Ecto neural progenitor cell (in vitro differentiated cells): ENCODE results near the gene TIMM22.
"Not testable (repeated sequence)": the region's sequence is repeated elsewhere in the genome, so short reads cannot be mapped to it uniquely, and the experiment has no call there.

ENCODE experiments used
- DNase-seq: peaks from one replicate; pipeline ENCODE4 v3.0.0-alpha.2; 2018; ENCODE audit warnings: low spot score

The TIMM22 gene

DNA sequence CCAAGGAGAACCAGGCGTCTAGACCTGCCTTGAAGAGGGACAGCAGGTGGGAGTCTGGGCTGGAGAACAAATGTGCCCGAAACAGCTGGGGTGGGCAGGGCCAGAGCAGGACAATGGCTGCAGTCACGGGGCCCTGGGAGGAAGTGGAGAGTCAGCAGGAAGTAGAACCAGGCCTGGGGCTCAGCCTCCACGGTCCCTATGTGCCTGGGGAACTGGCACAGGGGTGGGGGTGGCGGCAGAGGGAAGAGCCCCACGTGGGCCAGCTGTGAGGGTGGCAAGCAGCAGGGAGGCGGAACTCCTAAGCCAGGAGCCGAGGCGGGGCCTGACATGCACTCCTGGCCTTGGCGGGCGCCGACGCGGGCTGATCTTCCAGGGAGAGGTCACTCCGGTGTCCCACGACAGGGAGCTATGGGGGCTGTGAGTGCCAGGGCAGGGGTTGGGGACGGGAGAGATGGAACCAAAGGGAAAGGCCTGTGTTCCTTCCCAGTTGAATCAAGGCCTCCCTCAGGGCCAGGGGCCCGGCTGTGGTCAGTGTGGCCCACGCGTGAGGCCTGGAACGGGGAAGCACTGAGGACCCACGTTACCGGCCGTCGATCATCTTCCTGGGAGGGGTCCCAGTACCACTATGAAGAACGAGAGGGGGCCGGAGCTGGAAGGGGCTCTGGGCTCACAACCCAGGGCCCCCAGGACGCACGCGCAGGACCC, 42.7 kb downstream of the TIMM22 start:
- no peak for DNase-seq

DNA sequence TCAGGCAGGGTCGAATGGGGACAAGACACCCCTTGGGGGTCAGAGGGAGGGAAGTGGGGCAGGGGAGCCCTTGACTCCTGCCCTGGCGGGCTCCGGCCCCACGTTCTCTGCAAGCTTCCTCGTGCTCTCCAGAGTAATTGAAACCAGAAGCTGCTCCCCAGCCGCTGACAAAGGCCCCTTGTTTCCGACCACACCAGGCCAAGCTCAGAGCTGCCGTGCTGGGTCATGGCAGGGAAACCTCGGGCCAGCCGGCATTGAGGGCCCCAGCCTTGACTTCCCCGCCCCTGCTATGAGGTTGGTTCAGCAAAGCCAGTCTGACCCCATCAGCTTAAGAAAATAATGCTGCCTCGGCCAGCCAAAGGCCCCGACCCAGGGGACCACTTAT, 43.3 kb downstream of the TIMM22 start:
- DNase-seq, result no peak

GRCh38 chr17:1041746-1042145, 44.8 kb downstream of the TIMM22 start:
- no peak for DNase-seq

DNA sequence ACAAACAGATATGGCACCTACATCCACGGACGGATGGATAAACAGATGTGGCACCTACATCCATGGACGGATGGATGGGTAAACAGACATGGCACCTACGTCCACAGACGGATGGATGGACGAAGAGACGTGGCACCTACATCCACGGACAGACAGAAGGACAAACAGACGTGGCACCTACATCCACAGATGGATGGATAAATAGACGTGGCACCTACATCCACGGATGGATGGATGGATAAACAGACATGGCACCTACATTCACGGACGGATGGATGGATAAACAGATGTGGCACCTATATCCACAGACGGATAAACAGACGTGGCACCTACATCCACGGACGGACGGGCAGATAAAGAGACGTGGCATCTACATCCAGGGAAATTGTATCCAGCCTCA, 45.6 kb downstream of the TIMM22 start:
- DNase-seq, result no peak

DNA sequence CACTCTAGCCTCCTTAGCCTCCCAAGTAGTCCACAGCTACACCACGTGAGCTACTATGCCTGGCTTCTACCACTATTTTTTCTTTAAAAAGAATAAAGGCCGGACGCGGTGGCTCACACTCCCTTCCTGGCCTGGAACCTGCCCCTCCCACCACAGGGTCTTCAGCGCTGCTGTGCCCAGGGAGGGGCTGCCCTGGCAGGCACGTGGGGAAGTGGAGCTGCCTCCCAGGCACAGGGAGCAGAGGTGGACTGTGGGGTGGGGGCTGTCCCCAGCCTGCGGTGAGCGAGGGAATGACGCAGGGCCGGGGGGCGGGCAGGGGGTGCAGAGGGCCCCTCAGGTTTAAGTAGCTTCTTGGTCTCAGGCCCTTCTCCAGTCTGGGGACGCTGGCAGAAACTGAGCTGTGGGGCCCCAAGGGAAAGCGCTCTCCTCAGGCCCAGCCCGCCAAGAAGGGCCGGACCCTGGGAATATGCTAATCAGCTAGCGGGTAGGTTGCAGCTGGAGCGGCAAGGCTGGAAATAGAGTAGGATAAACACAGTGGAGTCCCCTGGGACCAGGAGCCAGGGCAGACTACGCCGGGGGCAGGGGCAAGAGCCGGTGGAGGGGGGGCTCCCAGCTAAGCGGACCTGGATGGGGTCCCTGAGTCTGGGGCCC, 46.8 kb downstream of the TIMM22 start:
- DNase-seq, result peak; percentile 81

DNA sequence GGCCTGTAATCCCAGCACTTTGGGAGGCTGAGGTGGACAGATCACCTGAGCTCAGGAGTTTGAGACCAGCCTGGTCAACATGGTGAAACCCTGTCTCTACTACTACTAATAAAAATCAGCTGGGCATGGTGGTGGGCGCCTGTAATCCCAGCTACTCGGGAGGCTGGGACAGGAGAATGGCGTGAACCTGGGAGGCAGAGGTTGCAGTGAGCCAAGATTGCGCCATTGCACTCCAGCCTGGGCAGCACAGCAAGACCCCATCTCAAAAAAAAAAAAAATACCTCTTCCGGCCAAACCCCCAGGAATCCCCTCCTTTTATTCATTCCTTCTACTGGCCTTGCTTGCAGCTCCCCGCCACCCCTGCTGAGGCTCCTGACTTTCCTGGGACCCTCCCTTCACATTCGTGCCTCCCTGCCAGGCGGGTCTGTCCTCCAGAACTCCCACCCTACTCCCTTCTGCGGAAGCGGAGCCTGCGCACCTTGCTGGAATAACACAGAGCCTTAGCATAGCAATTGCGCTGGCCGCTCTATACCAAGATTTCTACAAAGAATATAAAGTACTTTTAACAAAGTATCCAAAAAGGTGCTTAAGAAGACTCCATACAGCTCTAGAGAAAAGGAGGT, 47.6 kb downstream of the TIMM22 start:
- DNase-seq, result not testable (repeated sequence)

DNA sequence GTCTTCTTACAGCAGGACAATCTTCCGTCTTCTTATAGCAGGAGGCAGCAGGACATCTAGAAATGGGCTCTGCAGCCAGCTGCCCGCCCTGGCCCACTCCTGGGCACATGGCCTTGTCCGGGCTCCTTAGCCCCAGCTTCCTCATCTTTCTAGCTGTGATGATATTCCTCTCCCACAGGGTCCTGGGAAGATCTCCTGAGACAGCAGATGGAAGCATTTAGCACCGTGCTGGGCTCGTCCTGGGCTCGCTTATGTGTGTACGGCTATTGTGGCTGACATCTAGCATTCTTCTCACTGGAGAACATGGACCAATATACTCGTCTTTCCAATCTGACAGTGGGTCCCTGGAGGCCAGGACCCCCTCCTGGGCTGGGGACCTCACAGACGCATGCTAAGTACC, 48.5 kb downstream of the TIMM22 start:
- no peak for DNase-seq

DNA sequence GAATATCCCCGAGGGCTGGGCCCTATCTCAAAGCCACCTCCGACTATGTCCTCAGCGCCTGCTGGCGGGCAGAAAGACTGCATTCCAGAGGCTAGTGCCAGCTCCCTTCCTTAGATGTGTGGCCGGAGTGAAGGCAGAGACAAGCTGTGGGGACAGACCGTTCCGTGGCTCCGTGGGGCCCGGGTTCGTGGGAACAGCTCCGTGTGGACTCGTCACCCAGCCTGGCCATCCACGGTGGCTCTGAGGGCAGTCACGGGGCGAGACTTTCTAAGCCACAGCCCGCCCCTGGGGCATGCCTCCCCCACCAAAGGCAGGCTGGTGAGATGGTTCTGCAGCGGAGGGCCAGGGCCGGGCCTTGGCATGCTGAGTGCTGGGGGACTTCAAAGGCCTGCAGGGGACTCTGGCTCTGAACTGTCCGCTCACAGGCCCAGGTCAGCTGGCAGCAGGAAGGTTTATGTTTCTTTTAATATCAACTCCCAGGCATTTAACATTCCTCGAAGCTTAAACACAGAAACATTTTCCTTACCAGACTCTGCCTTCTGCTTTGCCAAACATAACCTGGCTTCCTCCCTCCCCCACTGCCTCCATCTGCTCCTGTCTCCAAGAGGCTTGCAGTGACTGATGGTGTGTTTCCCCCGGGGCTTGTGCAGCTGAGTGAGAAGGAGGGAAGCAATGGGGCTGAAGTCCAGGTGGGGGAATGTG, 50.4 kb downstream of the TIMM22 start:
- no peak for DNase-seq

- DNase-seq, result no peak
Observed at GRCh38 chr17:1047879-1048470, 51.0 kb downstream of the TIMM22 start.

DNA sequence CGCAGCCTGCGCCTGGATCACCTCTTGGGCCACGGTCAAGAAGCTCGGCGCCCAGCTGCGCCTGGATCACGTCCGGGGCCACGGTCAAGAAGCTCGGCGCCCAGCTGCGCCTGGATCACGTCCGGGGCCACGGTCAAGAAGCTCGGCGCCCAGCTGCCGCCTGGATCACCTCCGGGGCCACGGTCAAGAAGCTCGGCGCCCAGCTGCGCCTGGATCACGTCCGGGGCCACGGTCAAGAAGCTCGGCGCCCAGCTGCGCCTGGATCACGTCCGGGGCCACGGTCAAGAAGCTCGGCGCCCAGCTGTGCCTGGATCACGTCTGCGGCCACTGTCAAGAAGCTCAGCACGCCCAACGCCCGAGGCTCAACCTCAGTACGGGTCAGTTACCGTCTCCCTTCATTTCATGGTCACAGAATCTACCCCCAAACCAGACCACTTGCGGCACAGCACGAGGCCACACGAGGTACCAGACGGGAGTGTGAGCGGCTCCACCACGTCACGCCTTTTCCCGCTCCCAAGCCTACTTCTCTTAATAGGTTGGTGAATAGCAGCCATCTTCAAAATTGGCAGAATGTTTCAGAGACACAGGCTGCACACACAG, 51.7 kb downstream of the TIMM22 start:
- not testable (repeated sequence) for DNase-seq

- no peak for DNase-seq
Observed at GRCh38 chr17:1049446-1050225, 52.7 kb downstream of the TIMM22 start.

GRCh38 chr17:1050246-1050995, 53.5 kb downstream of the TIMM22 start:
- no peak for DNase-seq

DNA sequence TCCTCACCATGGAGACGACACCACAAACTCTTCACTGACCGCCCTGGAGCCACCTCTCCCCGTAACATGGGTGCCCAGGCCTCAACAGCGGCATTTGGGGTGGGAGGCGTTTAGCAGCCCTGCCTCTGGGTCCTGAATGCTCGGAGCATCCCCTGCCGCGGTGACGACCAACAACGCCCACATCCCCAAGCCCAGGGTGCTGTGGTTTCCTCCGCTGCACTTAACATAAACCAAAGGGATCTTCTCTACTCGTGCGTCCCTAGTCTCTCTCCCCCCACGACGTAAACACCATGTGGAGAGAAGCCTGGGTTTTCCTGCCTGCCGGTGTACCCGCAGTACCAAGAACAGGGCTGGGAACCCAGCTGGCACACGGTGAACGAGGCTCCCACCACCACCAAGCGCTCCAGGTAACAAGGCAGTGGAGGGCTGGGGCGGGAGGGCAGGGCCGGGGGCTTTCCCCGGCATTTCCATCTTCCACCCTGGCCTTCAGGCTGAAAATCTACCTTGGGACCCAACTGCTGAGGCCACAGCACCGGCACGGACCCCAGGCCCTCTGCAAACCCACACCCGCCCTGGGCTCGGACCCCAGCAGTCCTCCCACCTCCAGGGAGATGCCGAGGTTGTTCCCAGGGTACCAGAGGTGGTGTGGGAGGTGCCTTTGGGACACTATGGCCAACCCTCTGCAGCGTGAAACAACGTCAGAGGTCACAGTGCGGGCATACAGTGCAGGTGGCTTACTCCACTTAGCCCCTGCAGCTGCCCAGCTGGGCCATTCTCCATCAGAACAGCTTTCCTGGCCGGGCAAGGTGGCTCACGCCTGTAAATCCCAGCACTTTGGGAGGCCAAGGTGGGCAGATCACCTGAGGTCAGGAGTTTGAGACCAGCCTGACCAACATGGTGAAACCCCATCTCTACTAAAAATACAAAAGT, 54.3 kb downstream of the TIMM22 start:
- DNase-seq, result no peak
